Ovary (tissue), 9 donors: ENCODE data around the gene VARS2. TPM values are rescaled to one million over a fixed set of nuclear protein-coding genes. Genes with fewer than 3 reads are reported as not detected.

Experiments
- DNase-seq, 5 donors: peaks; one replicate each; pipeline ENCODE4 v3.0.0-alpha.2; 2019 to 2020
- H3K27ac ChIP-seq, 2 donors: fragments of 200-600 bp; one replicate each; pipeline versions ENCODE4 v1.5.1 to v1.8.0; 2019 to 2022
- H3K27me3 ChIP-seq: fragments of 200-600 bp; one replicate; pipeline ENCODE4 v1.8.0; 2022
- H3K36me3 ChIP-seq: fragments of 200-600 bp; sonication (generic); one replicate; pipeline ENCODE4 v1.5.1; 2019
- H3K4me1 ChIP-seq: one replicate; pipeline ENCODE4 v1.8.1; 2013; ENCODE audit warnings: mild to moderate bottlenecking, moderate library complexity; ENCODE audit not compliant: insufficient read depth
- H3K4me3 ChIP-seq: fragments of 200-600 bp; sonication (generic); one replicate; pipeline ENCODE4 v1.5.1; 2017
- H3K9me3 ChIP-seq, 2 donors: fragments of 200-600 bp in 1 of 2; sonication (generic) in 1 of 2; one replicate each; pipeline versions ENCODE4 v1.5.1 to v1.8.1; 2013 to 2019; ENCODE audit warnings: mild to moderate bottlenecking in 1 of 2, moderate library complexity in 1 of 2
- CTCF ChIP-seq, 3 donors: fragments of 450-650 bp in 2 of 3; fragments of 200-600 bp in 1 of 3; IDR thresholded peaks; one replicate each; pipeline versions ENCODE4 v1.5.1 to v1.8.0; 2016 to 2022; ENCODE audit warnings: antibody characterized with exemption in 3 of 3, mild to moderate bottlenecking in 1 of 3
- EP300 ChIP-seq: sonication (generic); formaldehyde crosslinking; IDR thresholded peaks from one replicate; pipeline ENCODE4 v1.6.1; 2017; ENCODE audit warnings: antibody characterized with exemption
- POLR2A ChIP-seq: fragments of 450-650 bp; IDR thresholded peaks from one replicate; pipeline ENCODE4 v1.6.1; 2017; ENCODE audit warnings: antibody characterized with exemption, mild to moderate bottlenecking, moderate library complexity
- WGBS, 3 donors: extraction: QIAGEN DNeasy Blood & Tissue Kit in 1 of 3; methylation state at CpG; one replicate each; pipeline versions ENCODE4 v1.1.5 to v1.1.7; 2013 to 2017; 5-methylcytosine and 5-hydroxymethylcytosine counted together
- intact Hi-C, 4 donors: fragments of 100-400 bp; cut with DNase I; formaldehyde crosslinking; loops; one replicate each; pipeline versions ENCODE4 v1.11.0 to v1.15.1; 2022 to 2023
- polyA plus RNA-seq, 2 donors: library from polyadenylated mRNA; stranded (reverse); fragments of 200-250 nt in 1 of 2; fragments of 350-450 nt in 1 of 2; fragmentation: Illumina TruSeq in 1 of 2; extraction: RNeasy Lipid Tissue Mini Kit (QIAGEN cat#74804) in 1 of 2; gene quantifications; one replicate each; pipeline ENCODE4 v1.2.3, GENCODE V29; 2013 to 2014
- total RNA-seq, 7 donors: library from RNA; depleted of rRNA in 2 of 7; stranded (reverse); fragments of >200 nt in 2 of 7; fragmentation: NEBNext Ultra II Directional in 3 of 7; extraction: Animal tissue kit (Norgen Biotek cat#: 25700) in 3 of 7; gene quantifications; one replicate each; pipeline versions ENCODE4 v1.1.0 to v1.2.4, GENCODE V29; 2016 to 2023
- donor health status: DM: no; HTN: no; CAD: no; lungs with moderate emphysema.
- donor health status: DM: no; HTN: no; CAD: no.
- donor health status: Bipolar disorder and iron deficiency.
- donor health status: DM: yes; HTN: yes; CAD: no.
- donor health status: DM: no; HTN: no; CAD: no.
- donor health status: DM: yes; HTN: yes; CAD: no.

The VARS2 gene
- total and polyA plus RNA-seq, 9 donors, result 6.7 to 32.3 (median 19.8) TPM

- no peaks in the 10 kb centered on the region for H3K9me3 ChIP-seq
- 31 to 52% (median 37%) methylated on average over 3 of the region's 3 CpGs for WGBS, 3 donors
- H3K27ac ChIP-seq, result no peak overlapping the region
- intact Hi-C loops, result loop anchor here in 1 of 4 donors (10.0 kb wide), 1 partner anchor 115 kb away; no protein-coding TSS in a partner anchor
- H3K4me3 ChIP-seq, result no peak overlapping the region
- H3K27me3 ChIP-seq, result no peaks in the 10 kb centered on the region
- no peak for TF ChIP-seq CTCF (IDR thresholded peaks at IDR 0.05)
- no peak for TF ChIP-seq POLR2A
- H3K36me3 ChIP-seq, result no peaks in the 10 kb centered on the region
- H3K4me1 ChIP-seq, result peaks cover 3% of the 10 kb centered on the region
- DNase-seq, result no peak
Measured at GRCh38 chr6:30939473-30939872, 25.4 kb downstream of the VARS2 start.

GRCh38 chr6:30940361-30940986, 26.4 kb downstream of the VARS2 start, which contains the start of gene MUCL3:
Gene MUCL3 (plus strand): TSS chr6:30940973. CDS start chr6:30941000, 27 bp downstream.
- 75 to 78% (median 76%) methylated on average over 16 of the region's 16 CpGs for WGBS, 3 donors
- Histone ChIP-seq H3K9me3 (no peaks in the 10 kb centered on the region), H3K27me3 (no peaks in the 10 kb centered on the region), H3K27ac (no peak within 1 kb of the TSS), H3K36me3 (no peaks in the 10 kb centered on the region), H3K4me3 (no peak within 1 kb of the TSS), H3K4me1 (peaks cover 3% of the 10 kb centered on the region)
- intact Hi-C loops, result no loop called here
- TF ChIP-seq CTCF (IDR thresholded peaks at IDR 0.05) (no peak), POLR2A (no peak), EP300 (no peak)
- no peak for DNase-seq

GRCh38 chr6:30942338-30943060, 28.5 kb downstream of the VARS2 start:
- 9 to 16% (median 15%) methylated on average over 15 of the region's 15 CpGs for WGBS, 3 donors
- Histone ChIP-seq H3K9me3 (no peaks in the 10 kb centered on the region), H3K36me3 (no peaks in the 10 kb centered on the region), H3K27ac (no peak overlapping the region), H3K4me3 (no peak overlapping the region), H3K4me1 (peaks cover 3% of the 10 kb centered on the region), H3K27me3 (no peaks in the 10 kb centered on the region)
- peak in 1 of 3 donors; percentile 19 for TF ChIP-seq CTCF (IDR thresholded peaks at IDR 0.05)
- no peak for TF ChIP-seq EP300
- TF ChIP-seq POLR2A, result no peak
- intact Hi-C loops, result no loop called here
- peak; percentile 64 to 84 (median 75) for DNase-seq

GRCh38 chr6:30944051-30944450, 30.0 kb downstream of the VARS2 start:
- intact Hi-C loops, result no loop called here
- 88 to 96% (median 95%) methylated on average over 4 of the region's 4 CpGs for WGBS, 3 donors
- TF ChIP-seq CTCF (IDR thresholded peaks at IDR 0.05), result no peak
- no peak for TF ChIP-seq POLR2A
- no peak for TF ChIP-seq EP300
- DNase-seq, result no peak
- no peak overlapping the region for H3K27ac ChIP-seq
- no peak overlapping the region for H3K4me3 ChIP-seq
- peaks cover 3% of the 10 kb centered on the region for H3K4me1 ChIP-seq
- H3K9me3 ChIP-seq, result no peaks in the 10 kb centered on the region
- no peaks in the 10 kb centered on the region for H3K36me3 ChIP-seq
- no peaks in the 10 kb centered on the region for H3K27me3 ChIP-seq
